MCF 10A (cell line): Measurements from ENCODE around the gene OR5H2. TPM values are rescaled to one million over a fixed set of nuclear protein-coding genes. Genes with fewer than 3 reads are reported as not detected.
"Not testable (repeated sequence)": the region's sequence is repeated elsewhere in the genome, so short reads cannot be mapped to it uniquely, and the experiment has no call there.

Source experiments
- BruUV-seq: library from RNA; stranded (reverse); fragments of 400-500 nt; replicated peaks from 2 replicates; lab custom pipeline; 2021; lab: Mats Ljungman, UMichigan
- CTCF ChIA-PET: fragments of 300-600 bp; sonication (Branson Sonifier 250); formaldehyde crosslinking; extraction: SDS; loops from one replicate; lab custom pipeline; 2021; ENCODE audit warnings: antibody characterized with exemption, inconsistent platforms; lab: Yijun Ruan, JAX
- POLR2A ChIA-PET: fragments of 300-600, 350-650 bp; sonication (Branson Sonifier 250); formaldehyde crosslinking; extraction: SDS; loops from one replicate; lab custom pipeline; 2020; ENCODE audit warnings: antibody characterized with exemption, inconsistent platforms; lab: Yijun Ruan, JAX
- DNase-seq: peaks from one replicate; pipeline ENCODE4 v3.0.0-alpha.2; 2018; ENCODE audit not compliant: unreplicated experiment
- H3K27ac Mint-ChIP-seq: one replicate; pipeline ENCODE4 v1.8.0; 2022; ENCODE audit warnings: mild to moderate bottlenecking, low read depth, mixed read lengths; ENCODE audit not compliant: unreplicated experiment
- H3K27me3 Mint-ChIP-seq: one replicate; pipeline ENCODE4 v1.8.0; 2022; ENCODE audit warnings: mixed read lengths; ENCODE audit not compliant: insufficient read depth, unreplicated experiment
- H3K36me3 Mint-ChIP-seq: one replicate; pipeline ENCODE4 v1.8.0; 2022; ENCODE audit warnings: mild to moderate bottlenecking, moderate library complexity, mixed read lengths; ENCODE audit not compliant: insufficient read depth, unreplicated experiment
- H3K4me1 Mint-ChIP-seq: one replicate; pipeline ENCODE4 v1.8.0; 2022; ENCODE audit warnings: mixed read lengths; ENCODE audit not compliant: insufficient read depth, unreplicated experiment
- H3K4me3 Mint-ChIP-seq: one replicate; pipeline ENCODE4 v1.8.0; 2022; ENCODE audit warnings: mild to moderate bottlenecking, moderate library complexity, mixed read lengths; ENCODE audit not compliant: unreplicated experiment
- H3K9me3 Mint-ChIP-seq: one replicate; pipeline ENCODE4 v1.8.0; 2022; ENCODE audit warnings: mixed read lengths; ENCODE audit not compliant: unreplicated experiment
- intact Hi-C: fragments of 100-400 bp; cut with micrococcal nuclease; formaldehyde crosslinking; loops from 2 replicates; pipeline ENCODE4 v1.14.1; 2022
- total RNA-seq: library from RNA; stranded (reverse); gene quantifications from 2 replicates; pipeline ENCODE4 v1.2.3, GENCODE V29; 2022
- TF ChIP-seq, protein P1 (sequence below): fragments of 200-600 bp; IDR thresholded peaks from one replicate; pipeline ENCODE4 v1.8.0; 2022; ENCODE audit warnings: antibody characterized with exemption, mild to moderate bottlenecking; ENCODE audit not compliant: unreplicated experiment

OR5H2 gene
- total RNA-seq, 1 experiment from 2014 or later = not detected

DNA sequence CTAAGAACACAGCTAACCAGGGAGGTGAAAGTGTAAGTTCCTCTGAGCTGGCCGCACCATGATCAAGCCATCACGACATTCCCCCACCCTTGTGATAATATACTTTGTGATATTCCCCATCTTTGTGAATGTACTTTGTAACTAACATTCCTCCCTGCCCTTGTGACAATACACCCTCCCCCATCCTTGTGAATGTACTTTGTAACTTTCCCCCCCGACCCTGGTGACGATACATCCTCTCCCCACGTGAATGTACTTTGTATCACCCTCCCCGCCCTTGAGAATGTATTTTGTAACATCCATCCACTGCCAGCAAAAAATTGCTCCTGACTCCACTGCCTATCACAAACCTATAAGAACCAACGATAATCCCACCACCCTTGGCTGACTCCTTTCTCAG lies 38.5 kb upstream of the OR5H2 start:
- Mint-ChIP-seq H3K9me3 (peaks cover 11% of the 10 kb centered on the region), H3K4me1 (no peaks in the 10 kb centered on the region), H3K27ac (no peak overlapping the region), H3K36me3 (no peaks in the 10 kb centered on the region), H3K27me3 (peaks cover 34% of the 10 kb centered on the region), H3K4me3 (no peak overlapping the region)
- no TSS peak for BruUV-seq
- CTCF ChIA-PET = no interaction called here
- intact Hi-C loops = no loop called here
- POLR2A ChIA-PET = no interaction called here
- no peak for DNase-seq
- TF ChIP-seq, protein P1, sequence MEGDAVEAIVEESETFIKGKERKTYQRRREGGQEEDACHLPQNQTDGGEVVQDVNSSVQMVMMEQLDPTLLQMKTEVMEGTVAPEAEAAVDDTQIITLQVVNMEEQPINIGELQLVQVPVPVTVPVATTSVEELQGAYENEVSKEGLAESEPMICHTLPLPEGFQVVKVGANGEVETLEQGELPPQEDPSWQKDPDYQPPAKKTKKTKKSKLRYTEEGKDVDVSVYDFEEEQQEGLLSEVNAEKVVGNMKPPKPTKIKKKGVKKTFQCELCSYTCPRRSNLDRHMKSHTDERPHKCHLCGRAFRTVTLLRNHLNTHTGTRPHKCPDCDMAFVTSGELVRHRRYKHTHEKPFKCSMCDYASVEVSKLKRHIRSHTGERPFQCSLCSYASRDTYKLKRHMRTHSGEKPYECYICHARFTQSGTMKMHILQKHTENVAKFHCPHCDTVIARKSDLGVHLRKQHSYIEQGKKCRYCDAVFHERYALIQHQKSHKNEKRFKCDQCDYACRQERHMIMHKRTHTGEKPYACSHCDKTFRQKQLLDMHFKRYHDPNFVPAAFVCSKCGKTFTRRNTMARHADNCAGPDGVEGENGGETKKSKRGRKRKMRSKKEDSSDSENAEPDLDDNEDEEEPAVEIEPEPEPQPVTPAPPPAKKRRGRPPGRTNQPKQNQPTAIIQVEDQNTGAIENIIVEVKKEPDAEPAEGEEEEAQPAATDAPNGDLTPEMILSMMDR = no peak

DNA sequence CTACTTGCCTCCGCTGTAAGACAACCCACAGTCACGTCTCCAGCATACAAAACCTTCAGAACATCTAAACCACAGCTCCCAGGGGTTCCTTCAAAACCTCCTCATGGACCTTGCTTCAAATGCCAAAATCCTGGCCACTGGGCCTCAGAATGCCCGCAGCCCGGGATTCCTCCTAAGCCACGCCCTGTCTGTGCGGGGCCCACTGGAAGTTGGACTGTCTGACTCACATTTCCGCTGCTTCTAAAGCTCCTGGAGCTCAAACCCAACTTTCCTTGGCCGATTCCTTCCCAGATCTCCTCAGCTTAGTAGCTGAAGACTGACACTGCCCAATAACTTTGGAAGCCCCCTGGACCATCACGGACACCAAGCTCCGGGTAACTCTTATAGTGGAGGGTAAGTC lies 36.2 kb upstream of the OR5H2 start:
- Mint-ChIP-seq H3K4me3 (no peak overlapping the region), H3K4me1 (no peaks in the 10 kb centered on the region), H3K36me3 (no peaks in the 10 kb centered on the region), H3K9me3 (peaks cover 11% of the 10 kb centered on the region), H3K27me3 (peaks cover 18% of the 10 kb centered on the region), H3K27ac (no peak overlapping the region)
- ChIA-PET CTCF (interaction anchor here (0.5 to 0.6 kb wide), 2 partner anchors 74 to 229 kb away, joined by 3 read pairs; no protein-coding TSS in a partner anchor), POLR2A (no interaction called here)
- TF ChIP-seq, protein P1 = no peak
- peak; percentile 9 for DNase-seq
- intact Hi-C loops = no loop called here
- no TSS peak for BruUV-seq

DNA sequence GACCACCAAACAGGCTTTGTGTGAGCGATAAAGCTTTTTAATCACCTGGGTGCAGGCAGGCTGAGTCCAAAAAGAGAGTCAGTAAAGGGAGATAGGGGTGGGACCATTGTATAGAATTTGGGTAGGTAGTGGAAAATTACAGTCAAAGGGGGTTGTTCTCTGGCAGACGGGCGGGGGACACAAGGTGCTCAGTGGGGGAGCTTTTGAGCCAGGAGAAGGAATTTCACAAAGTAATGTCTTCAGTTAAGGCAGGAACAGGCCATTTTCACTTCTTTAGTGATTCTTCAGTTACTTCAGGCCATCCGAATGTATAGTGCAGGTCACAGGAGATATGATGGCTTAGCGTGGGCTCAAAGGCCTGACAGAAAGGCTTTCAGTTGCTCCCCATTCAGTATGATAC lies 26.3 kb upstream of the OR5H2 start:
- intact Hi-C loops, H3K4me1 Mint-ChIP-seq, DNase-seq, H3K36me3 Mint-ChIP-seq, H3K9me3 Mint-ChIP-seq, CTCF ChIA-PET, BruUV-seq, H3K4me3 Mint-ChIP-seq, H3K27ac Mint-ChIP-seq, POLR2A ChIA-PET: not testable (repeated sequence)
- H3K27me3 Mint-ChIP-seq = peaks cover 30% of the 10 kb centered on the region

GRCh38 chr3:98259707-98260106 lies 22.6 kb upstream of the OR5H2 start:
- H3K9me3 Mint-ChIP-seq = no peaks in the 10 kb centered on the region
- no peak overlapping the region for H3K4me3 Mint-ChIP-seq
- no peaks in the 10 kb centered on the region for H3K36me3 Mint-ChIP-seq
- intact Hi-C loops = no loop called here
- TF ChIP-seq, protein P1 = peak; percentile 17
- no peaks in the 10 kb centered on the region for H3K4me1 Mint-ChIP-seq
- CTCF ChIA-PET = interaction anchor here (0.6 to 1.6 kb wide), 5 partner anchors 11 to 27 kb away, joined by 3 to 5 read pairs (median 3); no protein-coding TSS in a partner anchor
- peaks cover 41% of the 10 kb centered on the region for H3K27me3 Mint-ChIP-seq
- POLR2A ChIA-PET = no interaction called here
- DNase-seq = peak; percentile 40
- no TSS peak for BruUV-seq
- no peak overlapping the region for H3K27ac Mint-ChIP-seq

DNA sequence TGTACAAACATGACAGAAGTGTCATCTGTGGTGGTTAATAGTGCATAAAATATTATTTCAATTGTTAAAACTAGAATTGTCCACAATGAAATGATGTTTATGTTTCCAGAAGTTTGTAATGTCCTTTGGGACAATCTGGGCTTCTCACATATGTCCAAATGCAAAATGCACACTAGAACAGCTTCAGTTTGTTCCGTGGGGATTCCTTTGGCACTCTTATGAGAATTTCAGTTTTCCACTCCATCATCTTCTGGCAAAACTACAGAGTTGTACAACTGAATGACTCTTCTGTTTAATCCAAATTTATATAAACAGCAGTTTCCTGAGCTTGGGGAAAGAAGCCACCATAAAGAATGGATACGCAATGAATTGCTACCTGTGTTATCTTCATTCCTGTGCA lies 20.3 kb upstream of the OR5H2 start:
- TF ChIP-seq, protein P1 = no peak
- Mint-ChIP-seq H3K27ac (no peak overlapping the region), H3K4me3 (no peak overlapping the region), H3K36me3 (no peaks in the 10 kb centered on the region), H3K9me3 (no peaks in the 10 kb centered on the region), H3K4me1 (no peaks in the 10 kb centered on the region), H3K27me3 (peaks cover 36% of the 10 kb centered on the region)
- CTCF ChIA-PET = no interaction called here
- DNase-seq = no peak
- POLR2A ChIA-PET = no interaction called here
- intact Hi-C loops = no loop called here
- BruUV-seq = no TSS peak
